Cortex of kidney (tissue), 1 donor: ENCODE measurements around the gene CD200.
"Not testable (repeated sequence)": the region's sequence is repeated elsewhere in the genome, so short reads cannot be mapped to it uniquely, and the experiment has no call there.

Experiments used
- DNase-seq: peaks from one replicate; lab custom pipeline; 2025; lab: John Stamatoyannopoulos, UW

CD200 gene

GRCh38 chr3:112360561-112360960 is 27.6 kb downstream of the CD200 start:
- no peak for DNase-seq

GRCh38 chr3:112362221-112362620 is 29.3 kb downstream of the CD200 start:
- DNase-seq, result no peak

- DNase-seq, result no peak
These were observed 31.3 kb downstream of the CD200 start for GRCh38 chr3:112364291-112364690.

GRCh38 chr3:112365035-112365434 is 32.1 kb downstream of the CD200 start:
- DNase-seq, result no peak

GRCh38 chr3:112365636-112366035 is 32.7 kb downstream of the CD200 start:
- no peak for DNase-seq

- DNase-seq, result no peak
These were observed 33.6 kb downstream of the CD200 start for GRCh38 chr3:112366522-112366921.

GRCh38 chr3:112371569-112371968 is 38.6 kb downstream of the CD200 start:
- DNase-seq, result no peak

GRCh38 chr3:112372396-112372795 is 39.4 kb downstream of the CD200 start:
- DNase-seq, result no peak

GRCh38 chr3:112373476-112373875 is 40.5 kb downstream of the CD200 start:
- no peak for DNase-seq

GRCh38 chr3:112373924-112374323 is 41.0 kb downstream of the CD200 start:
- DNase-seq, result no peak

- no peak for DNase-seq
These were observed 41.4 kb downstream of the CD200 start for GRCh38 chr3:112374333-112374734.

- no peak for DNase-seq
These were observed 42.2 kb downstream of the CD200 start for GRCh38 chr3:112375117-112375516.

- no peak for DNase-seq
These were observed 43.4 kb downstream of the CD200 start for GRCh38 chr3:112376241-112376911.

- no peak for DNase-seq
These were observed 44.0 kb downstream of the CD200 start for GRCh38 chr3:112376992-112377391.

GRCh38 chr3:112377568-112378071 is 44.7 kb downstream of the CD200 start:
- no peak for DNase-seq

GRCh38 chr3:112378347-112378746 is 45.4 kb downstream of the CD200 start:
- DNase-seq, result not testable (repeated sequence)

GRCh38 chr3:112379020-112379690 is 46.2 kb downstream of the CD200 start:
- DNase-seq, result no peak

- DNase-seq, result no peak
These were observed 49.0 kb downstream of the CD200 start for GRCh38 chr3:112381673-112382542.

GRCh38 chr3:112382543-112383160 is 49.7 kb downstream of the CD200 start:
- no peak for DNase-seq

- no peak for DNase-seq
These were observed 51.8 kb downstream of the CD200 start for GRCh38 chr3:112384769-112385168.

GRCh38 chr3:112388972-112389371 is 56.0 kb downstream of the CD200 start:
- DNase-seq, result no peak

- no peak for DNase-seq
These were observed 57.0 kb downstream of the CD200 start for GRCh38 chr3:112389961-112390360.
